Sigmoid colon (tissue), 7 donors: ENCODE data around the gene CCDC24. TPM values are rescaled to one million over a fixed set of nuclear protein-coding genes. Genes with fewer than 3 reads are reported as not detected.
A peak's percentile ranks its signal among the peaks of the same experiment; 100 is the strongest.

Source experiments
- DNase-seq: peaks from one replicate; pipeline ENCODE4 v3.0.0-alpha.2; 2019
- H3K27ac ChIP-seq, 4 donors: fragments of 200-600 bp; sonication (generic); one replicate each; pipeline ENCODE4 v1.5.1; 2016 to 2019; ENCODE audit warnings: mild to moderate bottlenecking in 1 of 4
- H3K27me3 ChIP-seq, 3 donors: fragments of 200-600 bp; sonication (generic); one replicate each; pipeline ENCODE4 v1.5.1; 2019; ENCODE audit warnings: mild to moderate bottlenecking in 1 of 3
- H3K36me3 ChIP-seq, 4 donors: fragments of 200-600 bp; sonication (generic); one replicate each; pipeline ENCODE4 v1.5.1; 2016 to 2019
- H3K4me1 ChIP-seq, 4 donors: fragments of 200-600 bp; sonication (generic); one replicate each; pipeline ENCODE4 v1.5.1; 2017 to 2019
- H3K4me3 ChIP-seq, 4 donors: fragments of 200-600 bp; sonication (generic); one replicate each; pipeline ENCODE4 v1.5.1; 2017 to 2019; ENCODE audit warnings: mild to moderate bottlenecking in 2 of 4, moderate library complexity in 1 of 4
- H3K9me3 ChIP-seq, 4 donors: fragments of 200-600 bp in 3 of 4; sonication (generic) in 3 of 4; one replicate each; pipeline versions ENCODE4 v1.5.1 to v1.6.1; 2013 to 2019
- CTCF ChIP-seq, 4 experiments: fragments of 450-650 bp in 3 of 4; fragments of 200-600 bp in 1 of 4; IDR thresholded peaks; one replicate each; pipeline ENCODE4 v1.5.1; 2016 to 2019; ENCODE audit warnings: antibody characterized with exemption in 4 of 4, mild to moderate bottlenecking in 3 of 4, moderate library complexity in 2 of 4
- EP300 ChIP-seq, 4 donors: sonication (generic); formaldehyde crosslinking; IDR thresholded peaks; one replicate each; pipeline ENCODE4 v1.6.1; 2017; ENCODE audit warnings: antibody characterized with exemption in 4 of 4
- POLR2A ChIP-seq, 2 donors: fragments of 450-650 bp; IDR thresholded peaks; one replicate each; pipeline ENCODE4 v1.6.1; 2016; ENCODE audit warnings: antibody characterized with exemption in 2 of 2, mild to moderate bottlenecking in 2 of 2, moderate library complexity in 2 of 2
- POLR2AphosphoS5 ChIP-seq, 4 donors: sonication (generic); formaldehyde crosslinking; IDR thresholded peaks; one replicate each; pipeline ENCODE4 v1.6.1; 2017; ENCODE audit warnings: antibody characterized with exemption in 4 of 4
- WGBS, 2 donors: extraction: QIAGEN DNeasy Blood & Tissue Kit; methylation state at CpG; one replicate each; pipeline ENCODE4 v1.1.7; 2013; 5-methylcytosine and 5-hydroxymethylcytosine counted together
- intact Hi-C: fragments of 100-400 bp; cut with DNase I; formaldehyde crosslinking; loops from one replicate; pipeline ENCODE4 v1.15.1; 2023
- polyA plus RNA-seq, 3 donors: library from polyadenylated mRNA; stranded (reverse); fragments of 200-250 nt; gene quantifications; one replicate each; pipeline ENCODE4 v1.2.3, GENCODE V29; 2013
- total RNA-seq, 4 donors: library from RNA; depleted of rRNA; stranded (reverse); fragments of >200 nt; gene quantifications; one replicate each; pipeline ENCODE4 v1.1.0, GENCODE V29; 2016
- donor health status: healthy with polysubstance abuse.
- donor health status: Bipolar disorder and iron deficiency.
- donor health status: healthy.

Gene CCDC24
- total and polyA plus RNA-seq, 7 donors, result 2.7 to 19.2 (median 6.6) TPM

- no peaks in the 10 kb centered on the region for H3K4me1 ChIP-seq
- DNase-seq, result no peak
- 89 to 90% methylated on average over 5 of the region's 5 CpGs for WGBS, 2 donors
- H3K36me3 ChIP-seq, result peaks cover 0 to 14% (median 0%) of the 10 kb centered on the region in 4 donors
- H3K27me3 ChIP-seq, result no peaks in the 10 kb centered on the region
- no peak overlapping the region for H3K27ac ChIP-seq
- intact Hi-C loops, result no loop called here
- no peak overlapping the region for H3K4me3 ChIP-seq
- TF ChIP-seq CTCF (IDR thresholded peaks at IDR 0.05), result no peak
- no peak for TF ChIP-seq POLR2AphosphoS5 (IDR thresholded peaks at IDR 0.05)
- TF ChIP-seq POLR2A (IDR thresholded peaks at IDR 0.05), result no peak
- no peak for TF ChIP-seq EP300 (IDR thresholded peaks at IDR 0.05)
- H3K9me3 ChIP-seq, result no peaks in the 10 kb centered on the region
Observed at GRCh38 chr1:44013949-44014348, 22.6 kb downstream of the CCDC24 start.

GRCh38 chr1:44014365-44015104 is 23.1 kb downstream of the CCDC24 start:
- WGBS, 2 donors, result 73 to 82% methylated on average over 8 of the region's 8 CpGs
- no peaks in the 10 kb centered on the region for H3K9me3 ChIP-seq
- H3K4me1 ChIP-seq, result no peaks in the 10 kb centered on the region
- intact Hi-C loops, result no loop called here
- H3K27ac ChIP-seq, result peak overlapping the region in 1 of 4 donors; percentile 24
- no peak overlapping the region for H3K4me3 ChIP-seq
- H3K36me3 ChIP-seq, result peaks cover 0 to 13% (median 0%) of the 10 kb centered on the region in 4 donors
- H3K27me3 ChIP-seq, result no peaks in the 10 kb centered on the region
- TF ChIP-seq EP300 (IDR thresholded peaks at IDR 0.05) (no peak), POLR2AphosphoS5 (IDR thresholded peaks at IDR 0.05) (no peak), POLR2A (IDR thresholded peaks at IDR 0.05) (no peak), CTCF (IDR thresholded peaks at IDR 0.05) (no peak)
- no peak for DNase-seq

- intact Hi-C loops, result no loop called here
- H3K4me3 ChIP-seq, result no peak overlapping the region
- peaks cover 0 to 7% (median 2%) of the 10 kb centered on the region in 4 donors for H3K36me3 ChIP-seq
- 81 to 84% methylated on average over 3 of the region's 3 CpGs for WGBS, 2 donors
- no peaks in the 10 kb centered on the region for H3K4me1 ChIP-seq
- no peak overlapping the region for H3K27ac ChIP-seq
- no peaks in the 10 kb centered on the region for H3K27me3 ChIP-seq
- H3K9me3 ChIP-seq, result no peaks in the 10 kb centered on the region
- TF ChIP-seq CTCF (IDR thresholded peaks at IDR 0.05) (no peak), EP300 (IDR thresholded peaks at IDR 0.05) (no peak), POLR2A (IDR thresholded peaks at IDR 0.05) (no peak), POLR2AphosphoS5 (IDR thresholded peaks at IDR 0.05) (no peak)
- DNase-seq, result no peak
Observed at GRCh38 chr1:44015206-44015605, 23.8 kb downstream of the CCDC24 start.

GRCh38 chr1:44016041-44016889 is 24.9 kb downstream of the CCDC24 start:
- no peak overlapping the region for H3K27ac ChIP-seq
- WGBS, 2 donors, result 90 to 92% methylated on average over 20 of the region's 20 CpGs
- H3K36me3 ChIP-seq, result peaks cover 0 to 11% (median 2%) of the 10 kb centered on the region in 4 donors
- no peak for TF ChIP-seq POLR2A (IDR thresholded peaks at IDR 0.05)
- TF ChIP-seq POLR2AphosphoS5 (IDR thresholded peaks at IDR 0.05), result no peak
- no peak for TF ChIP-seq EP300 (IDR thresholded peaks at IDR 0.05)
- no peak for TF ChIP-seq CTCF (IDR thresholded peaks at IDR 0.05)
- H3K4me1 ChIP-seq, result no peaks in the 10 kb centered on the region
- H3K27me3 ChIP-seq, result no peaks in the 10 kb centered on the region
- no peaks in the 10 kb centered on the region for H3K9me3 ChIP-seq
- intact Hi-C loops, result no loop called here
- no peak for DNase-seq
- no peak overlapping the region for H3K4me3 ChIP-seq
